Fibroblast of skin of right quadriceps (primary cell): Measurements from ENCODE around the gene C2orf49.
"Not testable (repeated sequence)": the region's sequence is repeated elsewhere in the genome, so short reads cannot be mapped to it uniquely, and the experiment has no call there.

Source experiments
- DNase-seq: peaks from one replicate; pipeline ENCODE4 v3.0.0-alpha.2; 2013

Gene C2orf49

DNA sequence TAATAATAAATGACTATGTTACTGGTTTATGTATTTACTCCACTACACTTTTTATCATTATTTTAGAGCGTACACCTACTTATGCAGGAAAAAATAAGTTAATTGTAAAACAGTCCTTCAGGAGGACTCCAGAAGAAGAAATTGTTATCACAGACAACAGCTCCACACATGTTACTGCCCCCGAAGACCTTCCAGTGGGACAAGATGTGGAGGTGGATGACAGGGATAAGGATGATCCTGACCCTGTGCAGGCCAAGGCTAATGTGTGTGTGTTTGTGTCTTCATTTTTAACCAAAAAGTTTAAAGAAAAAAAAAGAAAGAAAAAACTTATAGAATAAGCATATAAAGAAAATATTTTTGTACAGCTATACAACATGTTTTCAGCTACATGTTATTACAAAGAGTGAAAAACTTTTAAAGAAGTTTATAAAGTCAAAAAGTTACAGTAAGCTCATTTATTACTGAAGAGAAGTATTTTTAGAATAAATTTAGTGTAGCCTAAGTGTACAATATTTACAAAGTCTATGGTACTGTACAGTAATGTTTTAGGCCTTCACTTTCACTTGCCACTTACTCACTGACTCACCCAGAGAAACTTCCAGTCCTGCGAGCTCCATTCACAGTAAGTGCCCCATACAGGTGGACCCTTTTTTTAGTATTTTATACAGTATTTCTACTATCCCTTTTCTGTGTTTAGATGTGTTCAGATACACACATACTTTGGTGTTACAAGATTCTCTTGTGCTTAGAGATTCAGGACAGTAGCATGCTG lies 15.3 kb upstream of the C2orf49 start:
- no peak for DNase-seq

DNA sequence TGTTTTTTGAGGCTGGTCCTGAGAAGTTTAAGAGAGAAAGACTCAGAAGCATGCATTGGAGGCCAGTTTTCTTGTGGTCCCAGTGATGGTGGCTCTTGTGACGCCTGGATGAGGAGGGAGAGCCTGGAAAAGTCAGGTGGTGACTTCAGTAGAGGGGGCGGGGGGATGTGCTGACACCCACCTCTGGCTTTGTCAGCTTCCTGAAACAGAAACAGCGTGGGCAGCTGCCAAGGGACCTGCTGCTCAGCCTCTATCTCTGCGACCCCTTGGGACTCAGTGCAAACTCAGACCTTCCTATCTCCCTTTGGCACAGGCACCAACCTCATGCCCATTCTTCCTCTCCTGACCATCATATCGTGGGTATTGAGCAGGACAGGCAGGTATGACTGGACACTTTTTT lies 14.2 kb upstream of the C2orf49 start:
- no peak for DNase-seq

DNA sequence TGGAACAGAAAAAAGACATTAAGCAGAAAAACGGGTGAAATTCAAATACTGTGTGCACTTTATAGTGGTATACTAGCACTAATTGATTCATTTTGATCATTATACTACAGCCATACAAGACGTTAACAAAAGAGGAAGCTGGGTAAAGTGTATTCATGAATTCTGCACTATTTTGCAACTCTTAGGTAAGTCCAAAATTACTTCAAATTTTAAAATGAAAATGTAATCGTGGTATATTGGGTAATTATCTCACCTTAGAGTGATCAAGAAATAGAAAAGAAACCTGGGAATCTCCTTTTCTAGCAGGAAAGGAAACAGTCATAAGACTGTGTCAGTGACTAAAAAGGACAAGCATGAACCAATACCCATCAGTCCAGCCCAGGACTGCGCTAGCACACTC lies 13.2 kb upstream of the C2orf49 start:
- DNase-seq: no peak

DNA sequence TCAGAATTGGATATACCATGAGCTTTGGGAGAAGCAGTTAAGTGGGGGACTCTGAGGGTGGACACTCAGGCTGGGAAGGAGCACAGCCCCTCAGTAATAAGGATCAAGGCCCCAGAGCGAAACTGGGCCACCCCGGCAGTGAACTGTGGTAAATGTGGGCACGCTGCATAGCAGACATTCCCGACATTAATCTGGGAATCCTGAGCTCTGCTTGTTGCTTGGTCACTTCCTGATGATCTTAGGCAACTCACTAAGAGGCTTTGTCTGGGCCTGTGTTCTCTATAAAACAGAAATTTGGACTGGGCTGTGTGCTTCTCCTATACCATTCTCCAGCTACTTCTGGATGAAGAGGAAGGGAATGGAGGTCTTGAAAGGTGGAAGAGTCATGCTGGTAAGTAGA lies 12.6 kb upstream of the C2orf49 start:
- peak; percentile 82 for DNase-seq

DNA sequence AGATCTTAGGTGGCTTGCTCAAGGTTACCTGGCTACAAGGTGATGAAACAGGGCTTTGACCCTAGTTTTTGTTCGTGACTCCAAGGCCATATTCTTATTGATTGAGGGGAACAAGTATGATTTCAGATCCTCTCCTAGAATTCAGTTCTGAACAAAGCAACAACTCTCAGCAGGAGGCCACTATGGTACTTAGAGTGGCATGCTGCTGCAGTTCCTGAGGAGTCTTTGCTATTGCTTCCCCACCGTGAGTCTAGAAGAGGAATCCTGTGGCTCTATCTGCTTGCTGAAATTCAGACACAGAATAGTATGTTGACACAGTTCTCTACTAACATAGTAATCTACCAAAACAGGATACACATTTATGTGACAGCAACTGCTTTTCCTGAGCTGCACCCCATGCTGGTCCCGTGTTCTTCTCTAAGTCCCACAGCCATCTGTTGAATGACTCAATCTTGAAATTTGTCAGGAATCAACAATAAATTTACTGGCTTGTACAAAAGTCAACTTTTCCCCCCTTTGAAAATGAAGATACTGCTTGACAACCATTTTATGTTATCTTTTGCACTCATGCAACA lies 11.9 kb upstream of the C2orf49 start:
- peak; percentile 82 for DNase-seq

DNA sequence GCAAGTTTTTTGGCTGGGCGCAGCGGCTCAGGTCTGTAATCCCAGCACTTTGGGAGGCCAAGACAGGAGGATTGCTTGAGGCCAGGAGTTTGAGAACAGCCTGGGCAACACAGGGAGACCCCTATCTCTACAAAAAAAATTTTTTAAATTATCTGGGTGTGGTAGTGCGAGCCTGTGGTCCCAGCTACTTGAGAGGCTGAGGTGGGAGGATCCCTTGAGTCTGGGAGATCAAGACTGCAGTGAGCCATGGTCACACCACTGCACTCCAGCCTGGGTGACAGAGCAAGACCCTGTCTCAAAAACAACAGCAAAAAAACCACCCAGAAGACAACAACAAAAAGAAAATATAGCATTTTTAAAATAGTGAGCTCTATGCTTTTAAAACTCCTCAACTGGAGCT lies 10.1 kb upstream of the C2orf49 start:
- not testable (repeated sequence) for DNase-seq

DNA sequence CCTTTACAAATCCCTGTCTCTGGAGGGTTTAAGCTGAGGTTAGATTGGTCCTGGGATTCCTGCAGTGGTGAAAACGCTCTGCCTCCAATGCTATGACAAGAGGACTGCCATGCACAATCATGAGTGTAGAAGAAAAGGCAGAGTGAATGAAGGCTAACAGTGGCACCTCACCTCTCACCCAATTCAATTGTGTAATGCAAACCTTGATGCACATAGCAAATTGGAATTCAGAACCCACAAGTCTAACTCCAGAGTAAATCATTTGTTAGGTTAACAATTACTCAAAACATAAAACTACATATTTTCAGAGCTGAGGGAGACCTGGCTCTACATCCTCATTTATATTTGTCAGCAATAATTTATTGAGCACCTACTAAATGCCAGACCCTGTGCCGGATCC lies 9.7 kb upstream of the C2orf49 start:
- DNase-seq: no peak

DNA sequence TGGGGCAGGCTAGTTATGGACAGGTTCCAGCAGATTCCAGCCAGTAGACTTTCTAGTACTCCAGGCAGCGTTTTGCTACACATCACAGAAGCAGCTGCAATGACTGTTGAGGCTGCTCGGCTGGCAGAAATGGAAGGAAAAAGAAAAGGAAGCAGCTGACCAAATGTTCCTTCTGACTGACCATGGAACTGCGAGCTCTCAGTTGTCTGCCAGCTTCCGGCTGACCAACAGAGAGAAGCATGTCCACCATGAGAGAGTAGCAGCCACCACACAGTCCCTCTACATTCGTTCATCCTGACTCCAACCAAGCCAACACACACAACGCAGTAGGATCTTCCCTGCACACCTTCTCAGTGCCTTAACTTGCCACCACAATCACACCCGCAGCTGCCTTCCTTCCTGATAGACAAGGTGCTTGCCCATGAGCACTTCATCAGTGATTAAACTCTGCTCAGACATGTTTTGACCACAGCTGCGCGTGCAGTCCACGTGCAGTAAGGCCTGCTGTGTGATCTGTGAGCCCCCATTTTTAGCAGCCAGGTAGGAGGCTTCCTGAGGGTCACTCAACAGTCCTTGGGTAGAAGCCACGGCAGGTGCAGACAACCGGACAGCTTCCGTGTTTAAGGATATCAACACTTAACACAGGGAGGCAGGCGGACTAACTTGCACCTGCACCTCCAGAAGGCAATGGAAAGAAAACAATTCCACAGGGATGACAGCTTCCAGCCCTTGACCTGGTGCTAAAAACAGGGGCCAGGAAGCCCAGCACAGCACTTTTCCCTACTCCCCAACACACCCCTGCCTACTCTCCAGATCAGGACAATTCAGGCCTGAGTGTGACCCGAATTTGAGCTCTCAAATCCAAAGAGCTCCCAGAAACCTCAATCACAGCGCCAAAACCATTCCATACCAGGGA lies 8.8 kb upstream of the C2orf49 start:
- DNase-seq: no peak

DNA sequence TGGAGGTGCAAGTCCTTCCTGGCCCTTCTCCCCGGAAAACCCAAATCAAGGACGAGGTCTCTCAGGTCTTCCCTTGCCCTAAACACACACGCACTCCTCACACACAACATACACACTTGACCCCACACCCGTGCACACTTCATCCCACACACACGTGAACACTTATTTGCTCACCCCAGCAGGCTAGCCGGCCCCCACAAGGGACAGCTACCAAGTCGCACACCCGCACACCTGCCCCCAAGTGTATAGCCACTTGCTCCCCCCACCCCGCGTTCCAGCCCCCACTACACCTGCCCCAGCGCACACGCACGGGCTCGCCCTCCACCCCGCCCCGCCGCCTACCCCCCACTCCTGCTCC lies 8.2 kb upstream of the C2orf49 start:
- no peak for DNase-seq

DNA sequence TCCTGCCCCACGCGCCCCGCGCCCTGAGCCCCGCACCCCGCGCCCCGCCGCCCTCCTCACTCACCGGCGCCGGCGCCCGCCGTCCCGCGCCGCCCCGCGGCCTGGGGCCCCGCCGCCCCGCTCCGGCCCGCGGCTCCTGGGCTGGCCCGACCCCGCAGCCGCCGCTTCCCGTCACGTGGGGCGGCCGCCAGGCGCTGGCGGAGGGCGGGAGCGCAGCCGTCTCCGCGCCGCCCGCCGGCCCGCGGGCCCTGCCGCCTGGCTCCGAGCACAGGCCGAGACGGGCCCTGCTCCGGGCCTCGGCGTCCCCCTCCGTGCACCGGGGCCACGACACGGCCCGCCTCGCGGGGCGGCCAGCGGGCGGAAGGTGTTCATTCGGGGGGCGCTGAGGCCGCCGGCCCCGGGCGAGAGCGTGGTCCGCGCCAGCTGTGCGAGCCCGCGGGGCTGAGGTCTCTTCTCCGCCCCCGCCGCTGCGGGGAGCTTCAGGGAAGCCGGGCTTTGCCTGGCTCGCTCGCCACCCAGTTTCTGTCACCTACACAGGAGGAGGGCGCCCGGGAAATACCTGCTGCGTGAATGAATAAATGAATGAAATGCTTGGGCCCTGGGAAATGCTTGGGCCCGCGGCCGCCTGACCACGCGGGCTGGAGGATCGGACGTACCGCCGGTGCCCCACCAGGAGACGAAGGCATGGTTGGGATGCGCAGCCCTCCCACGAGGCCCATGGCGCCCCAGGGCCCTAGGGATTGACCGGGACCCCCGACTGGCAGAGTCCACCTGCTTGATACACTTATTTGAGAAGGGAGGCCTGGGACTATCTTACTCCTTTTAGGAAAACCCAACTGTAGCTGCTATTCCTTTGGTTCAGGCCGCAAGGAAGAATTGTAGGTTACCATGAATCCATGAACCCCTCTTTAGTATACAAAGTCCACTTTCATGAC lies 7.5 kb upstream of the C2orf49 start, which contains the start of gene TGFBRAP1:
TGFBRAP1 (minus strand) TSS at position 175 of the 935 bp plus-strand sequence. CDS start 21,434 bp downstream, outside the sequence.
- peak; percentile 49 for DNase-seq

DNA sequence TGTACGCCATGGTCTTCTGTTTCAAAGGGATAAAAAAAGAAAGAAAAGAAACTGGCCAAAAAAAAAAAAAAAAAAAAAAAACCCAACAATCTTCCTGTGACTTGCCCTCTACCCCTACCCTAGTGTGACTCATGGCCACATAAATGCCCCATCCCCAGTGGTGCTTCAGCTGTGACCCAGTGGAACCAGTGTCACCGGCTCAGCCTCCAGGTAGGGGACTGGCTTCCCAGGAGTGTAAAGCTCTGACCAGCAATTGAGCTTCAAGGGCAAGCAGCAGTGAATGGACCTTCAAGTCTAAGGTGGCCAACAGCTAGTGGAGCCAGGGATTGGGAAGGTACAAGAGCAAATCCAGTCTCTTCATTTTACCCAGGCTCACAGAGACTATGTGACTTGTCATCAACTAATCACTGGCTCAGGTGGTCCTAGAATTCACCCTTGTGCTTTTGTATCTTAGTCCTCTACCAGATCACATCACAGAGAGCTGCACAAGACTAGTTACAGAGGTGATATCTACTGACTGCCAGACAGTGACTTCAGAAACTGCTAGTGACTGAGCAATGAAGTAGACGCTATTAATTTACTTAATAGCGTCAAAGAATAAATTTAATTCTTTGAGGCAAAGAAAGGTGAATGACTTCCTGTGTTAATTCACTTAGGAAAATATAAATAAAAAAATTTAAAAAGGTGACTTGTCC lies 6.5 kb upstream of the C2orf49 start:
- no peak for DNase-seq

DNA sequence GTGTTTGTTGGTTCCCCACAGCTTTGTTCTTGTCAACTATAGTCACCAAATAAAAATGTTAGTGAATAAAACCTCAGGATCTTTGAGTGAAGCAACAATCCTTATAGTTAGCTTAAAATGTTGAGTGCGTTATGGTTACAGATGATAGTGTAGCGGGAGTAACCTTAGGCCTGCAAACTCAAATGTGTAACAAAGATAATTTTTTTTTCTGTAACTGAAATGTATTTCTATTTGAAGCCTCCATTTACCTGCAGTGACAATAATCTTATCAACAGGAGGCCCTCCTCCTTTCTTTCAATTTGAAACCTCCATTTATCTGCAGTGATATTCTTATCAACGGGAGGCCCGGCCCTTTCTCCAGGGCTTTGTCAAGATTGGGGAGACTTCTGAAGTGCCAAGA lies 3.1 kb upstream of the C2orf49 start:
- no peak for DNase-seq

DNA sequence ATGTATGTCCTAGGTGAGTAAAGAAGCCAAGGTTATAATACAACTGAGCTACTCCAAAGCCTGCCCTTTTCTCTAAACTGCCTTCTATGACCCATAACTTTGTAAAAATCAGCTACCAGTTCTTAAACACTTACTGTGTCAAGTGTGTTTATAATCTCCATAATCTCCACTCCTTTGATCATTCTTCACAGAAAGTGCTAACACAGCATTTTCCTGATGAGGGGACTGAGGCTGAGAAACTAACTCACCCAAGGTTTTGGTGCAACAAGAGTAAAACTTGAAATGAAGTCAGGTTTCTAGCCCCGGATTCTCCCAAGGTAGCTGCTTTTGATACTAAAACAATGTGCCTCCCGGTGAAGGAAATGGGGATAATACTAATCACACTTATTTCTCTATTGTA lies 1.9 kb upstream of the C2orf49 start:
- DNase-seq: no peak

DNA sequence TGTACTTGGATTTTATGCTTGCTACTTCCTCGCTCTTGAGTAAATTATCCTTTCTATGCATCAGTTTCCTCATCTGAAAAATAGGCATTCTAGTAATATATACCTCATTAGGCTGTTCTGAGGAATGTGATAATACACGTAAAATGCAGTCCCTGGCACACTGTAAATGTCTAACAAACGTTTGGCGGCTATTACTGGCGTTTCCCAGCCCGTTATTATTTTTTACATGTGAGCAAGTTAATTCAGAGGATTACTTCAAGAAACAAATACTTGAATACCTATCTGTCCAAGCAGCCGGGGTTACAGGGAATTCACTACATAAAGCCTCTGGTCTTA lies 586 bp upstream of the C2orf49 start:
- DNase-seq: no peak

DNA sequence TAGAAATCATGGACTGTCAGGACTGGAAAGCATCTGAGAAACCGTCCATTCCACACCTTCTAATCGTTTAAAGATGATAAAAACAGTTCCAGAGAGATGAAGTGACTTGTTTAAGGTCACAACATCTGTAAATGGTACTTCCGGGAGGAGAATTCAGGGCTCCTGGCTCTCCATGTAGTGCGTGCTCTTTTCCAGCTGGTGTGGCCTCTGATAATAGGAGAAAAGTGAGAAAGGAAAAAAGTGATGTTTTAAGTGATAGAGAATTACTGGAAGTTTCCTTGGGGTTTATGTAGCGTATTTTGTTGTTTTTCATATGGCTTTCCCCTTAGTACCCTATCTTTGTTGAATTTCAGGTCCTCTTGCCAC lies 663 bp downstream of the C2orf49 start:
- DNase-seq: no peak

DNA sequence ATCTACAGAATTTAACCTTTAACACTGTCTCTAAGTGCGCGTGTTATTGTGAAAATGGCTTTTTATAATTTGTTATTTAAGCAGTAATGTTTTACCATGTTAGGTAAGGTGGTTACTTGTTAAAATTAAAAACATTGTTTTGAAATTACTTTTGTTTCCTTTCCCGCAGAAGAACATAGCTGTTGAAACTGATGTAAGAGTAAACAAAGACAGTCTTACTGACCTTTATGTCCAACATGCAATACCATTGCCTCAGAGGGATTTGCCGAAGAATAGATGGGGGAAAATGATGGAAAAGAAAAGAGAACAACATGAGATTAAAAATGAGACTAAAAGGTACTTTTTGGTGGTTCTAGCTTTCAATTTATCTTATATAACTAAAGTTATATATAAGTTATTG lies 2.1 kb downstream of the C2orf49 start:
- no peak for DNase-seq

DNA sequence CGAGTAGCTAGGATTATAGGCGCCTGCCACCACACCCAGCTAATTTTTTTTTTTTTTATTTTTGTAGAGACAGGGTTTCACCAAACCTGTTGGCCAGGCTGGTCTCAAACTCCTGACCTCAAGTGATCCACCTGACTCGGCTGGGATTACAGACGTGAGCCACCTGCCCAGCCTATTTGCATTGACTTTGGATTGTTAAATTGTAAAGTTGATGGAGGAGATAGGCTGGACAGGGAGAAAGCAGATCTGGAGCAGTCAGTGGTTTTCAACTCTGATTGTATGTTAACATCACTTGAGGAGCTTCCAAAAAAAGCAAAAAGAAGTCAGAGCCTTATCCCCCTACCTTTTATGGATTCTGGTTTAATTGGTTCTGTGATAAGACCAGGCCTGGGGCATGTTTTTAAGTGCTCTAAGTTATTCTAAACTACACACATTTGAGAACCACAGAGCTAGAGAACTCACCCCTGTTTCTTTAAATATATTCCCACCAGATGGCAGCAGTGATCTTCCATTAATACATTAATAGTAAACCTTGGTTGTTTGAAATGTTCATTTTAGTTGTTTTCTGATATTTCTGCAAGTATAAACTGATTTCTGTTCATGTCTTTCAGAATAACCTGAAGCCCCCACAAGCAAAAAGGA lies 7.5 kb downstream of the C2orf49 start:
- peak; percentile 41 for DNase-seq

DNA sequence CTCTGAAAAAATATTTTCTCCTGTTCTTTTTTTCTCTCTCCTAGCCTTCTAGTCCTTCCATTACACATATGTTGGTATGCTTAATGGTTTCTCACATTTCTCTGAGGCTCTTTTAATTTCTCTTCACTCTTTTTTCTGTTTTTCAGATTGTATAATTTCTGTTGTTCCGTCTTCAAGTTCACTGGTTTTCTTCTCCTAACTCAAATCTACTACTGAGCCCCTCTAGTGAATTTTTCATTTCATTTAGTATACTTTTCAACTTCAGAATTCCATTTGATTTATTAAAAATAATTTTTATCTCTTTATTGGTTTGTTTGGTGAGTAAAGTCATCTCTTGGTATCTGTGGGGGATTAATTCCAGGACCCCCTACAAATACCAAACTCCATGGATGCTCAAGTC lies 19.8 kb downstream of the C2orf49 start:
- no peak for DNase-seq

DNA sequence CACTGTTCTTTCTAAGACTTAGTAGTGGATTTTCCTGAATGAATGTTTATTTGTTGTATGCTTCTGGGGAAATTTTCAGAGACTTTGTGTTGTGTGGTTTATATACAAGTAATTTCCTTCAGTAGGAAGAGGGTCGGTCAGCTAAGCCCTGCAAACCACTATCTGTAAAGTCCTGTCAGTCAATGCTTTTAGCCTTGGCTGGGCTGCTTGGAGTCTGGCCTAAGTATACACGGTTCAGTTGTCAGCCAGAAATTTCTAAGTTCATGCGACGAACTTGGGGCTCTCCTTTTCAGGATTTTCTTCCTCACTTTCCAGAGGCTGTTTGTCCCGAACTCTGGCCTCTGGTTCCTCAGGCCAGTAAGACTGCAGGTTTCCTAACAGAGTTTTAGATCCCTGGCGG lies 21.3 kb downstream of the C2orf49 start:
- DNase-seq: no peak

DNA sequence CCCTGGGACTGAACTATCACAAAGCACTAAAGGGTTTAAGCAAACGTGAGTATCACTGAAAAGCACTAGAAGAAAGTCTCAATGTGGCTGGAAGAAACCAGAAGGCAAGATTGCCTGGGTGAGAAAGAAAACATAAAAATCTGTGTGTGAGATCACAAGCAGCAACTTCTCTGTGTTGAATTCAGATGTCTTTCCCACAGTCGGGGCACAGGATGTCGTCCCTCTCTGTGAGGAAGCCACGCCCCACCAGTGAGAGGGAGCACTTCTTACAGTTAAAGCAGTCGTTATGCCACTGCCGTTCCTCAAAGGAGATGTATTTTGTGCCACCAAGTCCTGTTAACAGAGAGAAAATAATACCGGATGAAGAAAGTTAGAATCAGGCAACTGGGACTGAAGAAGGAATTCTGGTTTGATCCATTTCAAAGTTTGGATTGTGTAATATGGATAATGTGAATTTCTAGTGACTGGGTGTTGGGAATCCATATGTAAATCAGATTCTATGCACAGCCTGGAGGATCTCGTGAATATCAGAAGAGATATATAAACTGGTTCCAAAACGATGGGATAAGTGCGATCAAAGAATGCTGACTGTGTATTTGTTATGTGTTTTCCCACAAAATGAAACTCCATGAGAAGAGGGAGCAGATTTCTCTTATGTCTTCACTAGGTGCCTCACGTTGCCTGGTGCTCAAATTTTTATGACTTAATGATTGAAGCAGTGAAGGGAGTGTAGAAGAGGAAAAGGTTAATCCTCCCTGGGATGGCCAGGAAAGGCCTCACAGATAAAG lies 24.0 kb downstream of the C2orf49 start:
- DNase-seq: no peak
